Esophagus squamous epithelium (tissue), 4 donors: ENCODE measurements around the gene ZNF518A.

Experiments used
- POLR2A ChIP-seq, 4 donors: fragments of 450-650 bp; IDR thresholded peaks; one replicate each; pipeline ENCODE4 v1.6.1; 2017; ENCODE audit warnings: antibody characterized with exemption in 4 of 4, mild to moderate bottlenecking in 4 of 4, moderate library complexity in 3 of 4
- TF ChIP-seq, protein P1 (sequence below), 6 experiments: fragments of 450-650 bp in 4 of 6; fragments of 200-600 bp in 2 of 6; sonication (generic) in 2 of 6; IDR thresholded peaks; one replicate each; pipeline ENCODE4 v1.5.1; 2016 to 2019; ENCODE audit warnings: antibody characterized with exemption in 6 of 6, mild to moderate bottlenecking in 4 of 6, moderate library complexity in 4 of 6

DNA sequence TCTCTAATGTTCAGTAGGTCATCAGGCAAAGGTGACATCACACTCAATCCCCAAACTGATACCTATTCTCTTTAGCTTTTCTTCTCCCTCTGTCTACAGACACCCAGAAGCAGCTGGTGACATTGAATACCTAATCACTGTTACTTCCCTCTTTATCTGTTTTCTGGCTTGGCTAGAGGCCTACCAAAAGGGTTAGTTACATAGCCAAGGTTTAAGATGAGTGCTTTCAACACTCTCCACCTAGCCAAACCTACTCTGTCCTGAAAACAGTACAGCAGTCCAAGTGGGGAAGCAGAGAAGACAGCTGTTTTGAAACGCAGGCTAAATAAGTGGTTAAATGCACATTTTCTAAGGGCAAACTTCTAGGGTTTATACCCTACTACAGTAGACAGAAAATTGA lies 47.3 kb upstream of the ZNF518A start:
- TF ChIP-seq, protein P1, sequence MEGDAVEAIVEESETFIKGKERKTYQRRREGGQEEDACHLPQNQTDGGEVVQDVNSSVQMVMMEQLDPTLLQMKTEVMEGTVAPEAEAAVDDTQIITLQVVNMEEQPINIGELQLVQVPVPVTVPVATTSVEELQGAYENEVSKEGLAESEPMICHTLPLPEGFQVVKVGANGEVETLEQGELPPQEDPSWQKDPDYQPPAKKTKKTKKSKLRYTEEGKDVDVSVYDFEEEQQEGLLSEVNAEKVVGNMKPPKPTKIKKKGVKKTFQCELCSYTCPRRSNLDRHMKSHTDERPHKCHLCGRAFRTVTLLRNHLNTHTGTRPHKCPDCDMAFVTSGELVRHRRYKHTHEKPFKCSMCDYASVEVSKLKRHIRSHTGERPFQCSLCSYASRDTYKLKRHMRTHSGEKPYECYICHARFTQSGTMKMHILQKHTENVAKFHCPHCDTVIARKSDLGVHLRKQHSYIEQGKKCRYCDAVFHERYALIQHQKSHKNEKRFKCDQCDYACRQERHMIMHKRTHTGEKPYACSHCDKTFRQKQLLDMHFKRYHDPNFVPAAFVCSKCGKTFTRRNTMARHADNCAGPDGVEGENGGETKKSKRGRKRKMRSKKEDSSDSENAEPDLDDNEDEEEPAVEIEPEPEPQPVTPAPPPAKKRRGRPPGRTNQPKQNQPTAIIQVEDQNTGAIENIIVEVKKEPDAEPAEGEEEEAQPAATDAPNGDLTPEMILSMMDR (IDR thresholded peaks at IDR 0.05): no peak
- no peak for TF ChIP-seq POLR2A (IDR thresholded peaks at IDR 0.05)
